NK-92 (cell line): ENCODE data around the gene NDUFS1.
"Not testable (repeated sequence)": the region's sequence is repeated elsewhere in the genome, so short reads cannot be mapped to it uniquely, and the experiment has no call there.

Experiments used
- DNase-seq: peaks from one replicate; lab custom pipeline; 2025; ENCODE audit not compliant: unreplicated experiment; lab: John Stamatoyannopoulos, UW

Gene NDUFS1

GRCh38 chr2:206159346-206160124 lies at the start of gene NDUFS1, which contains the start of gene EEF1B2:
Gene NDUFS1 (minus strand): TSS chr2:206159444. CDS start chr2:206153678, 5,766 bp downstream.
Gene EEF1B2 (plus strand): TSS chr2:206159895. CDS start chr2:206159980, 85 bp downstream.
- DNase-seq = peak; percentile 85

GRCh38 chr2:206208900-206209299 lies 49.7 kb upstream of the NDUFS1 start:
- DNase-seq = no peak

GRCh38 chr2:206207316-206207715 lies 48.1 kb upstream of the NDUFS1 start:
- DNase-seq = not testable (repeated sequence)

GRCh38 chr2:206204710-206205109 lies 45.5 kb upstream of the NDUFS1 start:
- no peak for DNase-seq

GRCh38 chr2:206203331-206203730 lies 44.1 kb upstream of the NDUFS1 start:
- DNase-seq = no peak

- DNase-seq = no peak
These were observed 43.2 kb upstream of the NDUFS1 start for GRCh38 chr2:206202446-206202845.

GRCh38 chr2:206201075-206201848 lies 42.0 kb upstream of the NDUFS1 start:
- DNase-seq = no peak

GRCh38 chr2:206198677-206199076 lies 39.4 kb upstream of the NDUFS1 start:
- no peak for DNase-seq

GRCh38 chr2:206193671-206194357 lies 34.6 kb upstream of the NDUFS1 start:
- no peak for DNase-seq

DNA sequence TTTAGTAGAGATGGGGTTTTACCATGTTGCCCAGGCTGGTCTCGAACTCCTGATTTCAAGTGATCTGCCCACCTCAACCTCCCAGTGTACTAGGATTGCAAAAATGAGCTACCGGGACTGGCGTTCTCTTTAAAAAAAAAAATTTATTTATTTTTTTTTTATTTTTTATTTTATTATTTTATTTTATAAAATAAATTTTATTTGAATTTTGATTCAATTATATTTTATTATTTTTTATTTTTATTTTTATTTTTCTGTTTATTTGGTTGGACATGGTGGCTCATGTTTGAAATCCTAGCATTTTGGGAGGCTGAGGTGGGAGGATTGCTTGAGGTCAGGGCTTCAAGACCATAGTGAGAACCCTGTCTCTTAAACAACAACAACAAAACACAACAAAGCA lies 32.9 kb upstream of the NDUFS1 start:
- DNase-seq = no peak

DNA sequence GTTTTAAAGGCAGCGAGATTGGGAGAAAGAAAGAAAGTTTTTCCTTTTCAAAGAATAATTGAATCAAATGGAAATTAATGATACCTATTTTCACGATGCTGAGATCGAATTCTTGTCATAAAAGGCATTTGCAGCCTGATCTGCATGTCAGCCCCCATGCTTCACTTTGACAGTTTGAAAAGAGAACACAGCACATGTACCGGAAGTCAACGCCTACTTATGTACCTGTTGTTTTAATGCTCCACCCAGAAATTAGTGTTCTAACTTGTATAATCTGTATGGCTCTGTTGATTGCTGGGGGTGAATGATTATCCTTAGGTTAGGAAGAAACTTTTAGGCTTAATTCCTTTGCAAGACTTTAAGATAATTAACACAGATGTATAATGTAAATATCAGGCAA lies 31.4 kb upstream of the NDUFS1 start:
- DNase-seq = no peak

DNA sequence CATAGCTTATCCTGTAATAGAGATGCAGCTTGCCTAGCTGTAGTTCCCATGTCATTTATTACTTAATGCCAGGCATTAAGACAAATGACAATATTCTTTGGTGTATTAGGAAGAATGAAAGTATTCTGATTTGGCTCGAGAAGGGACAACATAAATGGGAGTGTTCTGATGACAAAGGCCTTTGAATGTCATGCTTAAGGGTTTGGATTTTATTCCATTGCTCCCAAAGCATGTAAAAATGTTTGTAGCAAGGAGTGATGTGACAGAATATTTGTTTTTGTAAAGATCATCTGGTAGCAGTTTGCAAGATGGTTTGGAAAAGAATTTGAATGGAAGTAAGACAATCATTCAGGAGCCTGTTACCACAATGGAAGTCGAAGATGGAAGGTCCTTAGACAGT lies 30.9 kb upstream of the NDUFS1 start:
- DNase-seq = no peak

GRCh38 chr2:206189691-206190090 lies 30.4 kb upstream of the NDUFS1 start:
- no peak for DNase-seq

GRCh38 chr2:206181526-206181925 lies 22.3 kb upstream of the NDUFS1 start:
- not testable (repeated sequence) for DNase-seq

DNA sequence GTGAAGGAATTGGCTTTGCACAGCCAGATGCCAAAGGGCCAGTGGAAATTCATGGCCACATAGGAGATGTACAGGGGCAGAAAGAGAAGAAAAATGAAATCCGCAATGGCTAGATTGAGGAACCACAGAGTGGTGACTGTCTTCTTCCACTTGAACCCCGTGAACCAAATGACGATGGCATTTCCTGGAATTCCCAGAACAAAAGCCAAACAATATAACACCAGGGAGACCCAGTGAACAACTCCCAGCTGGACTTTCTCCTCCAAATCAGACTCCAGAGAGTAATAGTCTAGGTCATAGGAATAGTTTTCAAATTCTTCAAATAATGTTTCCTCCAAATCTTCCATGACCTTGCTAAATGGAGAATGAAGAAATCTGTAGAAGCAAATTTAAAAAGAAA lies 17.7 kb upstream of the NDUFS1 start:
- DNase-seq = no peak

DNA sequence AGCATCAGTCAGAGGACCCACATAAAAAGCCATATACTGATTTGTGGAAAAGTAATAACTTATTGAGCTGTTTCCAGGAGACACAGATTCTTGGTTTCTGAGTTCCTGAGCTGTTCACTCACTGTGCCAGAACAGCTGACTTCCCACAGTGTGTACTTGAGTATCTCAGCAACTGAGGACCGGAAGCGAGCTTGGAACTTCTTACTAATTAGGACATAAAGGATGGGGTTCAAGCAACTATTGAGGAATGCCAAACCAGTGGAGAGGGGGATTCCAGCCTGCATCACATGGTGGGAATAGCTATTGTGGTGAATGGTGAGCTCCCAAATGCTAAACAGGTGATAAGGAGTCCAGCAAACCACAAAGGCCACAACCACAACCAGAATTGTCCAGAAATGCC lies 16.9 kb upstream of the NDUFS1 start:
- no peak for DNase-seq

DNA sequence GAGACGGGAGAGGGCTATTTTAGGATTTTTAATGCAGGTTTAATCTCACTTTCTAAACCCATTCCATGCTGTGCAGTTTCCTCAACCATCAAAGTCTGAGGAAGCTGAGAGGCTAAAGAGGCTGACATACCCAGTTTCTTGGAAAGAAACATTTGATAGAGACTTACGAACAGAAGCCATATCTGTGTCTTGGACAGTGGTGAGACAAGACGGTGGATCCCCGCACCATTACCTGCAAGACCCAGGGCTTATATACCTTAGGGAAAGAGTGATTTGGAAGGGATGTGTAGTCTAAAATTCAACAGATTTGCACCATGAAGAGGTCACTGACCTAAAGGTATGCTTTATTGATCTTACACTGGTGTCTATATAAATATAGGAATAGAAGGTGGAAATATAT lies 13.9 kb upstream of the NDUFS1 start:
- no peak for DNase-seq

DNA sequence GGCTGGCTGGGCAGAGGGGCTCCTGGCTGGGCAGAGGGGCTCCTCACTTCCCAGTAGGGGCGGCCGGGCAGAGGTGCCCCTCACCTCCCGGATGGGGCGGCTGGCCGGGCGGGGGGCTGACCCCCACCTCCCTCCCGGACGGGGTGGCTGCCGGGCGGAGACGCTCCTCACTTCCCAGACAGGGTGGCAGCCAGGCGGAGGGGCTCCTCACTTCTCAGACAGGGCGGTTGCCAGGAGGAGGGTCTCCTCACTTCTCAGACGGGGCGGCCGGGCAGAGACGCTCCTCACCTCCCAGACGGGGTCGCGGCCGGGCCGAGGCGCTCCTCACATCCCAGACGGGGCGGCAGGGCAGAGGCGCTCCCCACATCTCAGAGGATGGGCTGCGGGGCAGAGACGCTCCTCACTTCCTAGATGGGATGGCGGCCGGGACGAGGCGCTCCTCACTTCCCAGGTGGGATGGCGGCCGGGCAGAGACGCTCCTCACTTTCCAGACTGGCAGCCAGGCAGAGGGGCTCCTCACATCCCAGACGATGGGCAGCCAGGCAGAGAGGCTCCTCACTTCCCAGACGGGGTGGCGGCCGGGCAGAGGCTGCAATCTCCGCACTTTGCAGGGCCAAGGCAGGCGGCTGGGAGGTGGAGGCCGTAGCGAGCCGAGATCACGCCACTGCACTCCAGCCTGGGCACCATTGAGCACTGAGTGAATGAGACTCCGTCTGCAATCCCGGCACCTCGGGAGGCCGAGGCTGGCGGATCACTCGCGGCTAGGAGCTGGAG lies 12.6 kb upstream of the NDUFS1 start:
- not testable (repeated sequence) for DNase-seq

DNA sequence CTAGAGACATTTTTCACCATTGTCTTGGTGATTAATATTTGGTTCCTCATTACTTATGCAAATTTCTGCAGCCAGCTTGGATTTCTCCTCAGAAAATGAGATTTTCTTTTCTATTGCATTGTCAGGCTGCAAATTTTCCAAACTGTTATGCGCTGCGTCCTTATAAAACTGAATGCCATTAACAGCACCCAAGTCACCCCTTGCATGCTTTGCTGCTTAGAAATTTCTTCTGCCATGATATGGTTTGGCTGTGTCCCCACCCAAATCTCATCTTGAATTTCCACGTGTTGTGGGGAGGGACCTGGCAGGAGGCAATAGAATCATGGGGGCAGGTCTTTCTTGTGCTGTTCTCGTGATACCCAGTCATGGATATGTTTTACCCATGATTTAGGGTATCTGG lies 9.0 kb upstream of the NDUFS1 start:
- not testable (repeated sequence) for DNase-seq

- no peak for DNase-seq
These were observed 5.1 kb upstream of the NDUFS1 start for GRCh38 chr2:206164261-206164862.
